HepG2 (cell line): ENCODE measurements around the gene SMAD1. TPM values are rescaled to one million over a fixed set of nuclear protein-coding genes. Genes with fewer than 3 reads are reported as not detected.

ENCODE experiments used
- ATAC-seq: fragments of 200-7000 bp; cut with Tn5 transposase; 3 replicates; pipeline ENCODE4 v1.9.1; 2020; ENCODE audit warnings: mild to moderate bottlenecking, moderate library complexity
- BruUV-seq: library from RNA; stranded (reverse); fragments of 400-500 nt; replicated peaks from 2 replicates; lab custom pipeline; 2021; lab: Mats Ljungman, UMichigan
- CTCF ChIA-PET: fragments of 300-600 bp; formaldehyde crosslinking; extraction: SDS; loops from one replicate; lab custom pipeline; 2021; ENCODE audit warnings: low total read pairs, inconsistent platforms, low intra/inter-chr PET ratio; lab: Yijun Ruan, JAX
- POLR2A ChIA-PET: fragments of 350-600 bp; sonication (Branson Sonifier 250); formaldehyde crosslinking; loops from one replicate; lab custom pipeline; 2020; ENCODE audit warnings: antibody characterized with exemption, inconsistent platforms; lab: Yijun Ruan, JAX
- DNase-seq: peaks from one replicate; pipeline ENCODE4 v3.0.0-alpha.2; 2015; ENCODE audit warnings: low spot score
- FAIRE-seq: peaks from 3 replicates; lab custom pipeline; 2011; peaks lifted over from hg19 to GRCh38; lab: Jason Lieb, UNC
- H2AFZ ChIP-seq: one replicate; pipeline ENCODE4 v1.6.1; 2011; ENCODE audit warnings: low read length, inconsistent platforms
- H3K27ac ChIP-seq: fragments of 300-600 bp; 3 replicates; pipeline ENCODE4 v1.8.0; 2011; ENCODE audit warnings: mixed run types, mild to moderate bottlenecking, mixed read lengths, low read length, inconsistent platforms; ENCODE audit not compliant: insufficient read depth; ENCODE audit errors: extremely low read length
- H3K27me3 ChIP-seq, 2 experiments: fragments of 200-600 bp in 1 of 2; 2 replicates in 1 of 2; 3 replicates in 1 of 2; pipeline versions ENCODE4 v1.6.0 to v1.8.0; 2011; ENCODE audit warnings: low read length in 2 of 2, mild to moderate bottlenecking in 2 of 2, moderate library complexity in 2 of 2, inconsistent platforms in 1 of 2; ENCODE audit not compliant: insufficient read depth in 2 of 2, control insufficient read depth in 1 of 2
- H3K36me3 ChIP-seq, 2 experiments: fragments of 200-600 bp in 1 of 2; replicated peaks in 1 of 2; 2 replicates in 1 of 2; 3 replicates in 1 of 2; pipeline versions ENCODE4 v1.5.1 to v1.8.0; 2011; ENCODE audit warnings: low read length in 2 of 2, inconsistent platforms in 1 of 2; ENCODE audit not compliant: insufficient read depth in 2 of 2, control insufficient read depth in 1 of 2
- H3K4me1 ChIP-seq: 2 replicates; pipeline ENCODE4 v1.5.1; 2012; ENCODE audit warnings: low read length, inconsistent platforms; ENCODE audit not compliant: insufficient read depth
- H3K4me2 ChIP-seq: 2 replicates; pipeline ENCODE4 v1.6.0; 2011; ENCODE audit warnings: low read depth, low read length, inconsistent platforms
- H3K4me3 ChIP-seq, 3 experiments: fragments of 200-600 bp in 1 of 3; sonication (generic), shearing (Covaris generic) in 1 of 3; replicated peaks in 1 of 3; 2 replicates each; pipeline ENCODE4 v1.5.1; 2011 to 2016; ENCODE audit warnings: low read length in 3 of 3, inconsistent platforms in 2 of 3, low read depth in 2 of 3, mild to moderate bottlenecking in 2 of 3, control low read depth in 1 of 3, mixed read lengths in 1 of 3; ENCODE audit not compliant: insufficient read depth in 1 of 3
- H3K79me2 ChIP-seq: one replicate; pipeline ENCODE4 v1.6.1; 2011; ENCODE audit warnings: low read length, inconsistent platforms; ENCODE audit not compliant: insufficient read depth
- H3K9ac ChIP-seq: 2 replicates; pipeline ENCODE4 v1.6.0; 2011; ENCODE audit warnings: mild to moderate bottlenecking, low read depth, low read length, inconsistent platforms; ENCODE audit not compliant: insufficient read depth
- H3K9me3 ChIP-seq: 2 replicates; pipeline ENCODE4 v1.5.1; 2012; ENCODE audit warnings: mild to moderate bottlenecking, low read length
- H4K20me1 ChIP-seq: 2 replicates; pipeline ENCODE4 v1.6.0; 2011; ENCODE audit warnings: inconsistent platforms, mild to moderate bottlenecking, low read length, moderate library complexity; ENCODE audit not compliant: insufficient read depth
- HINFP ChIP-seq: sonication (generic); formaldehyde crosslinking; IDR thresholded peaks from 2 replicates; pipeline ENCODE4 v1.4.0; 2020; ENCODE audit warnings: low read depth, mild to moderate bottlenecking, missing genetic modification reagents
- MEIS2 ChIP-seq: sonication (generic); formaldehyde crosslinking; IDR thresholded peaks from 2 replicates; pipeline ENCODE4 v1.9.0; 2021; ENCODE audit warnings: mild to moderate bottlenecking, missing genetic modification reagents
- MIXL1 ChIP-seq: IDR thresholded peaks from 2 replicates; pipeline ENCODE4 v1.6.1; 2016
- SAP130 ChIP-seq: IDR thresholded peaks from 2 replicates; pipeline ENCODE4 v1.6.1; 2016; ENCODE audit warnings: low read depth
- WIZ ChIP-seq: sonication (generic); formaldehyde crosslinking; IDR thresholded peaks from 2 replicates; pipeline ENCODE4 v1.5.1; 2020; ENCODE audit warnings: mild to moderate bottlenecking, missing genetic modification reagents
- ZMYM2 ChIP-seq: sonication (generic); formaldehyde crosslinking; IDR thresholded peaks from 2 replicates; pipeline ENCODE4 v1.8.0; 2022; ENCODE audit warnings: mild to moderate bottlenecking, missing genetic modification reagents
- ZNF124 ChIP-seq: sonication (generic); formaldehyde crosslinking; IDR thresholded peaks from 2 replicates; pipeline ENCODE4 v1.4.0; 2020; ENCODE audit warnings: missing genetic modification reagents
- ZNF224 ChIP-seq: sonication (generic); formaldehyde crosslinking; IDR thresholded peaks from 2 replicates; pipeline ENCODE4 v1.5.0; 2020; ENCODE audit warnings: mild to moderate bottlenecking, missing genetic modification reagents
- ZNF737 ChIP-seq: sonication (generic); formaldehyde crosslinking; IDR thresholded peaks from 2 replicates; pipeline ENCODE4 v1.5.0; 2020; ENCODE audit warnings: missing genetic modification reagents, mild to moderate bottlenecking, borderline replicate concordance
- ZNF75D ChIP-seq: sonication (generic); formaldehyde crosslinking; IDR thresholded peaks from 2 replicates; pipeline ENCODE4 v1.8.1; 2023; ENCODE audit warnings: missing genetic modification reagents, mild to moderate bottlenecking, borderline replicate concordance
- WGBS: methylation state at CpG from one replicate; pipeline ENCODE4 v1.1.6; 2017; ENCODE audit warnings: low lambda C conversion rate; 5-methylcytosine and 5-hydroxymethylcytosine counted together
- in situ Hi-C: cut with HindIII; loops from 2 replicates; pipeline ENCODE4 v1.10.0; 2017; ENCODE audit warnings: low pct_unique_long_range_greater_than_20kb; ENCODE audit not compliant: extremely low pct_ligation_motif_present
- intact Hi-C: fragments of 100-400 bp; cut with micrococcal nuclease; formaldehyde crosslinking; loops from one replicate; pipeline ENCODE4 v1.10.0; 2022; ENCODE audit not compliant: unreplicated experiment
- polyA plus RNA-seq, 8 experiments: library from polyadenylated mRNA; depleted of rRNA in 3 of 8; stranded (reverse) in 7 of 8; unstranded in 1 of 8; fragments of >200 nt; fragmentation: Illumina TruSeq in 4 of 8; extraction: Trizol in 4 of 8; gene quantifications; 2 replicates each; pipeline versions ENCODE4 v1.2.1 to v1.2.3, GENCODE V29; 2011 to 2016; ENCODE audit warnings: low read depth in 4 of 8, missing spikeins in 1 of 8, mixed read lengths in 1 of 8; ENCODE audit not compliant: insufficient read depth in 1 of 8
- total RNA-seq, 5 experiments: library from RNA; depleted of rRNA; stranded (reverse); fragments of >200 nt; fragmentation: Illumina TruSeq; extraction: Trizol; gene quantifications; 2 replicates each; pipeline ENCODE4 v1.2.3, GENCODE V29; 2016; ENCODE audit warnings: low read depth in 1 of 5

Gene SMAD1
- total and polyA plus RNA-seq, 2 of the 13 experiments (the other 11 are each of a cell fraction or from before 2014, with no cell fraction given), result 12.7 to 16.6 TPM

GRCh38 chr4:145451895-145452294 is 29.8 kb upstream of the SMAD1 start:
- FAIRE-seq (no peak), ATAC-seq (no peak), DNase-seq (no peak)
- Histone ChIP-seq H4K20me1 (no peaks in the 10 kb centered on the region), H3K36me3 (no peaks in the 10 kb centered on the region), H3K9me3 (no peaks in the 10 kb centered on the region), H3K4me2 (no peak overlapping the region), H3K4me1 (no peaks in the 10 kb centered on the region), H3K79me2 (no peaks in the 10 kb centered on the region), H3K27me3 (no peaks in the 10 kb centered on the region), H3K27ac (no peak overlapping the region), H3K9ac (no peak overlapping the region), H3K4me3 (no peak overlapping the region), H2AFZ (no peak overlapping the region)
- BruUV-seq, result no TSS peak
- in situ Hi-C loops (no loop called here), intact Hi-C loops (no loop called here)
- ChIA-PET CTCF (no interaction called here), POLR2A (no interaction called here)
- 0% methylated on average over 1 of the region's 1 CpG for WGBS
- TF ChIP-seq WIZ (CRISPR knock-in tag) (no peak), MIXL1 (no peak), ZNF124 (CRISPR knock-in tag) (no peak), HINFP (no peak), MEIS2 (CRISPR knock-in tag) (no peak), SAP130 (CRISPR knock-in tag) (no peak), ZNF224 (no peak), ZMYM2 (CRISPR knock-in tag) (no peak)
- TF ChIP-seq, all 625 proteins: peak for 0

GRCh38 chr4:145452447-145453162 is 29.0 kb upstream of the SMAD1 start:
- FAIRE-seq, result no peak
- in situ Hi-C loops, result no loop called here
- POLR2A ChIA-PET, result no interaction called here

More at GRCh38 chr4:145452447-145453162, 29.0 kb upstream of the SMAD1 start:
- Histone ChIP-seq H2AFZ (no peak overlapping the region), H3K36me3 (no peaks in the 10 kb centered on the region), H3K9me3 (no peaks in the 10 kb centered on the region), H3K4me2 (no peak overlapping the region), H4K20me1 (no peaks in the 10 kb centered on the region), H3K79me2 (no peaks in the 10 kb centered on the region), H3K4me1 (no peaks in the 10 kb centered on the region), H3K27me3 (no peaks in the 10 kb centered on the region), H3K27ac (no peak overlapping the region), H3K9ac (no peak overlapping the region), H3K4me3 (no peak overlapping the region)
- ATAC-seq (peak; percentile 33; the same call in 1 of the 3 replicates), DNase-seq (no peak)
- TF ChIP-seq ZNF75D (CRISPR knock-in tag) (no peak), ZNF737 (CRISPR knock-in tag) (no peak)
- intact Hi-C loops, result no loop called here
- BruUV-seq, result no TSS peak
- CTCF ChIA-PET, result no interaction called here
- 11% methylated on average over 5 of the region's 5 CpGs for WGBS
